GM21786 (cell line): Measurements from ENCODE around the gene SPTLC3.

Source experiments
- ATAC-seq: cut with Tn5 transposase; IDR thresholded peaks from one replicate; pipeline ENCODE4 v1.9.1; 2021; ENCODE audit not compliant: unreplicated experiment

The SPTLC3 gene

DNA sequence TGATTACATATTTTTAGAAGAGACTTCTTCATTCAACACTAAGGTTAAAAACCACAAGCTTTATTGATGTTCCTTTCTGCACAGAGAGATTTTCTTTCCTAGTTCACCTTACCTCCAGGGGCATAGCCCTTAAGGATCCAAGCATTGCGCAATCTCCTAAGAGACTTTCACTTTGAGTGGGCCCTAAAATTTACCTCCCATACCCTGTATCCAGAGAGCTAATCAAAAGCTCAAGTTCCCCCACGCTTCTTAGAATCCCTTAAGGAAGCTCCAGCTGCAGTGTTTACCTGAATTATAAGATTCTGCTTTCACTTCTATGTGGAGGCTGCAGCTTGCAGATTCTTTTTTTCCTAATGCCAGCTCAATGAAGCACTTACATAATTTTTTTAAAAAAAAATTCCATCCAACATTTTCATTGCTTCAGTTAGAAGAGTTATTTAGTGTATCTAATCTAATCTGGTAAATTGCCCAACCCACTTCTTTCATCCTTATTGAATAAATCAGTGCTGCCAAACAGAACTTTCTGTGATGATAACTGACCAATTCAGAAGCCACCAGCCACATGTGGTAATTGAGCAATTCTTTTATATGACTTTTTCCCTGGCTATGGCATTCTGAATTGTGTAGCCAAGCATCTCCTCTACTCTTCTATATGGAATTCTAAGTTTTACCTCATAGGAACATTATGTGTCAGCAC lies 24.6 kb upstream of the SPTLC3 start:
- no peak for ATAC-seq

DNA sequence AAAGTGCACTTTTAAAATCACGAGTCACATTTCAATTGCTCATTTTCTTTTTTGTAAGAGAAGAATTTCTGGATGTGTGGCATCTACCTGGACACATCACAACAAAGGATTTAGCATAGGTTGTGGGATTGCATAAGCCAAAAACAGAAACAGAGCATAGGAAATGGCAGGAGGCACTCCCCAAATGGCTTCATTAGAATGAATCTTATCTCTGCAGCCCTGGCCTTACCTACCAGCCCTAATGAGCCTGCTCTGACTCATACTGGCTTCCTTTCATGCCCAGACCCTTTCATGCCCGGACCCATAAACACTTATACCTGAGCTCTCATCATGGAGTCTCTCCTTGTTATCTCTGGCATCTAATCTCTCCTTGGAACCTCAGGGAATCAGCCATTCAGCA lies 23.9 kb upstream of the SPTLC3 start:
- ATAC-seq, result no peak

DNA sequence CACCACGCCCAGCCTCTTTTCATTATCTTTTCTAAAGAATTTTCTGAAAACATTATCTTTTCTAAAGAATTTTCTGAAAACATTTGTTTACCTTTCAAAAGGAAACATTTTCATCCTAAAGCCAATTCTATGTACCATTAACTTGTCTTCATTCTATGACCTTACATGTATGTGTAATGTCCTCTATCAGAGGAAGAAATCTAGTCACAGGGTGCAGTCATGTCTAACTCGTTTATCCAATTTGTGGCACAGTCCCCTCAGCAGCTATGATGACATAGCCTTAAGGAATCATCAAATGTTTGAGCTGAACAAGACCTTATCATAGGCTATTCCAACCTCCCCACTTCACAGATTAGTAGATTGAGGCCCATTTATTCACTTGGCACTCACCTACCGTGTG lies 21.5 kb upstream of the SPTLC3 start:
- no peak for ATAC-seq

DNA sequence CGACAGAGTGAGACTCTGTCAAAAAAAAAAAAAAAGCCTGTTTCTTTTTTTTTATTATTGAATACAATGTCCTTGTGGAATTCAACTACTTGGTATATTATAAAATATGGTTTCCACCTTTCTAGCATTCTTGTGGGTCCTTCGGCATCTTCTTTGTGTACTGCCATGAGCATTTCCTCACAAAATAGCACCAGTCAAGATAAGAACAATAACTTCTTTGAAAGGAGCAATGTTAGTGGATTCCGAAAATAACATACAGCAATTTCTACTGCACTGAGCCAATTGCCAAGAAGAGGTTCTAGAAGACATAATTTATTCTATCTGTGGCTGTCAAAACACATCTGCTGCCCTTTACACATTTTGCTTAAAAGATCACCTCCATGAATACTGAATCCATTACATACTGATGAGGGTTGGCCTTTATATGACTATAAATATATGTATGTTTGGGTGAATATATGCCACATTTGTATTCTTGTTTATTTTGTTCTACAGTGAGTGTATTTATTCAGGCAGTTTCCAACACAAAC lies 19.1 kb upstream of the SPTLC3 start:
- ATAC-seq, result no peak

DNA sequence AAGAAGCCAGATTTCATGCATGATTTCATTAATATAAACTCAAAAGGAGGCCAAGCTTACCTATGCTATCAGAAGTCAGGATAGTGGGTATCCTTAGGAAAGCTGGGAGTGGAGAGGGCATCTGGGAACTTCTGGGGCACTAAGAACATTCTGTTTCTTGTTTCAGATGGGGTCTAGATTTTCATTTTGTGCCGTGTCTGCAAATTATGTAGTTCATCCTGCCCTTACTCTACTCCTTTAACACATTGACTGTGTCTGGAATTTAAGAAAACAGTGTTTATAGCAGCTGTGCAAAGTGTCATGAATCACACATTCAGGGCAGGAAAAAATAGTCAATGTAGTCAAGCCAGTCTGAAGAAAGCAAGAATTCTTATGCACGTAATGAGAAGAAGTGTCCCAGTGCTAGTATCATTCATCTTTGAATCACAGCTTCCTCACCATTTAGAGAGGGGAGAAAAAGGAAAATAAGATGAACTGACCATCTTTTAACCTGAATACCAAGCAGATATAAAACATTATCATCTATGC lies 11.6 kb upstream of the SPTLC3 start:
- no peak for ATAC-seq

DNA sequence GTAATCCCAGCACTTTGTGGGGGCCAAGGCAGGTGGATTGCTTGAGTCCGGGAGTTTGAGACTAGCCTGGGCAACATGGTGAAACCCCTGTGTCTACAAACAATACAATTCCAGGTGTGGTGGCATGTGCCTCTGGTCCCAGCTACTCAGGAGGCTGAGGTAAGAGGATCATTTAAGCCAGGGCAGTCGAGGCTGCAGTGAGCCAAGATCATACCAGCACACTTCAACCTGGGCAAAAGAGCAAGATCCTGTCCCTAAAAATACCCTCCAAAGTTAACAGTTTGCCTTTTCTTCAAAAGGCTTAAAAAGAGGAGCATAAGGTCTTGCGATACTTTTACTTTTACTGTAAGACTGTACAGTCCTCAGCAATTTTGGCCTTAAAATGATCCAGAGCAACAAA lies 10.7 kb upstream of the SPTLC3 start:
- no peak for ATAC-seq

DNA sequence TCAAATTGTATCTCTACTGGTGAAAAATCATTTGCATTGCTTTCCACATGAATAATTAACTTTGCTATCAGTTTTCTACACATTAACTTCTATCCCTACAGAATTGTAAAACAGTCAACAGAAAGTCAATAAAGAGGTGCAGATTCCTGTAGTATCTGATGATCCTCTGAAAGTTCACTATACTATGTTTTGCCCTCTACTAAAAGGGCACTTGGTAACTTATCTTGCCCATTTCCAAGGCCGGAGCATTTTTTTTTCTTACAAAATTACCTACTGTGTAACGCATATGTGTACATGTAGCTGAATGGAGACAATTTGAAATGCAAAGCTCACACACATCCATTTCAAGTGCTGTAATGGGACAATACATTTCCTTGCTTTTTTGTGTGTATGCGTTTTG lies 9.6 kb upstream of the SPTLC3 start:
- no peak for ATAC-seq

DNA sequence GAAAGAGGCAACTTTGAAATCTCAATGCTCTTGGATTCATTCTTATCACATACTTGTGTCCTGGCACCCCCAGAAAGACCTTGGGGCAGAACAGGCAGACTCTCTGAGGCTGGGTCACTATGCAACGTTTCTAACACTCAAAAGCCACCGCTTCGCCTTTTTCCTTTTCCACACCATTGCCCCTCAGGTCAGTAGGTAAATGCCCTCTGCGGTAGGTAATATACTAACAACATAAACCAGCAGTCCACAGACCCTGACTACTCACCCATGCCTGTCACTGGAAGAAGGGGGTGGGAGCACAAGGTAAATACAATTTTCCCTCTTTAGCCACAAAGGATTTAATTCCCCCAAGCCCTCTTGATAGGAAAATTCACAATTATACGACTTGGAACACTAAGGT lies 6.5 kb upstream of the SPTLC3 start:
- ATAC-seq, result no peak

DNA sequence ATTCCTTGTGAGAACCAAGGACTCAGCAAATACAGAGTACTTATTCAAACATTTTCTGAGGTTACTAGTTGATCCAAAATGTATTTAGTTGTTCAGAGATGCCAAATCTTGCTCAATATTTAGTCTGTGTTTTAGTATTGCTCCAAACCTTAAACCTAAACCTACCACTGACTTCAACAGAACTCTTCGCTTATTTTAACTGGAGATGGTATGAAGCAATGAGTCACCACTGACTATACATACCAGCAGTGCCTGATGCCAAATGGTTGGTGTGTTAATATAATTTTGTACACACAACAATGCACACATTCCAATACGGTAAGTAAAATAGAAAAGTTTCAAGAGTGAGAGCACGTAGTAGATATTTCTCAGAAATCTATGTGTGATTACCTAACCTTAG lies 1.9 kb upstream of the SPTLC3 start:
- no peak for ATAC-seq

DNA sequence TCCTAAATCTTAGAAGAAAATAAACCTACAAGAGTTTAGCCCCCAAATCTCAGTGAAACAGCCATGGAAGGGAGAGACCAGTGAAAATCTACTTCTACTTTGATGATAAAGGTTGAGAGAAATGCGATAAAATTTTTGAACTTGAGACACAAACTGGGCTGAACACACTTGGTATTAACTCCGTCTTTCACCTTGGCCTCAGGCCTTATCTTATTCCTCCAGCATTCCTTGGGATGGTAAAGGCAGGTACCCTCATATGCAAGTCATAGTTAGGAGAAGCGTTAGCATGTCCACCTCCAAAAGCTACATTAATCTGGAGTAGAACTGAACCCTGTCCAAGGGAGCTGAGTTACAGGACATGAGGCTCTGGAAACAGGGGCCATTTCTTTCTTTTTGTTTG lies 1.2 kb upstream of the SPTLC3 start:
- no peak for ATAC-seq

DNA sequence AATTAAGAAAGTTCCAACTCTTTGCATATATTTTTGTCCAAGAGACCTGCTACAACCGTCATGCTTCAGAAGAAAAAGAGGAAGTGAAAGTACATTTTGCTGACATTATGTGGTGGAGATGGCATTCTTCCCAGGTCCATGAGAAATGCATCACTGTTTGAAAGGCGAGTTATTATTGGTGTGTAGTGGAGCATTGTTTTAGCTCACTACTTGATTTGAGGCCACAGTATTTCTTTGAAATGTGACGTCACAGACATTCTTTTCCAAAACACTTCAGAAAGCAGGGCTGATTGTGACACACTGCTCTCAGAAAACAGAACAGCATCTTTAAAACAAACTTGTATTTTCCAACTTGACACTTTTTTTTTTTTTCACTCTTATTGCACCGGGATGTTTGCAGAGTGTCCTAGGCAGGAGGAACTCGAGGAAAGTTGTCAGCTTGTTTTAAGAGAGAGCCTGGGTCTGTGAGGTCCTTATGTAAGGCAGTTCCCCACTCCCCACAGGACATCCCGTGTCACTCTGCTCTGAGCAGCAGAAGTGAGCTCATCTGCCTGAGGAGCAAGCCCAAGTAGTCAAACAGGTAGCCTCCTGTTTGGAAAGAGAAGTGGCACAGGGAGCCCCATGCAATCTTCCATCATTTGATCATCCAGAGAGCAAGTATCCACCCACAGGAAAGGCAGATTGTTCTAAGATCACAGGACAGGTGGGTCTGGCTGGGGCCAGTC lies 1.1 kb downstream of the SPTLC3 start:
- ATAC-seq, result peak; percentile 97

DNA sequence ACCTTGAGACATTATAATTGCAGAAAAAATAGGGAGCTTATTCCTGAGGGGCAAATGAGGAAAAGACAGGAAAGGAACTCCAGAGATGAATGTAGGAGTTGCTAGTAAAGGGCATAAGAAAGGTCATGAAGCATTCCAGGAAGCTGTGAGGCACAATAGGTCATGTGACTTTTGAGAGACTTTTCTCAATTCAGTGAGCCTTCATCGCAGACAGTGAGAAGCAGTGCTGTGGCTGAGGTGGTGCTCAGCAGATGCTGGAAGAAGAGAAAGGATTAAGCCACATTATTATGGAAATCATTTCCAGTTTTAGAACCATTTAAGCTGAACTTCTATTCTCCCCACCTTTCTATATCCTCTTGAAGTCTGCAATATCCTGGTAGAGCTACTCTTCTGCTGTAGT lies 4.1 kb downstream of the SPTLC3 start:
- no peak for ATAC-seq

DNA sequence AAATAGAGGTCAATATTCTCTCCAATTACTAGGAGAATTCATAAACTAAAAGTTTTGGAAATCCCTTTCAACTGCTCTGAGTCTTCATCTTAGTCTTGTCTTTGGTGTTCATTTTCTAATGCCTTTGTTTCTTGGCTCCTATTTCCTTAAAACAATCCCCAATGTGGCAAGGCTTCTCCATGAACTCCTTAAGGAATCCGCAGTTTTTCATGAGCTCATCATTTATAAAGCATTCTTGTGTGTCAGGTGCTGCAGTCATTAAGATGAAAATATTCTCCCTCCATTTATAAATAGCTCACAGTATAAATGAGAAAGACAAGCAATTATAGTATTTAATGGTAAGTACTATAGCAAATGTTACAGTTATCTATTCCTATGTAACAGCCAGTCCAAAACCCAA lies 4.6 kb downstream of the SPTLC3 start:
- ATAC-seq, result no peak

DNA sequence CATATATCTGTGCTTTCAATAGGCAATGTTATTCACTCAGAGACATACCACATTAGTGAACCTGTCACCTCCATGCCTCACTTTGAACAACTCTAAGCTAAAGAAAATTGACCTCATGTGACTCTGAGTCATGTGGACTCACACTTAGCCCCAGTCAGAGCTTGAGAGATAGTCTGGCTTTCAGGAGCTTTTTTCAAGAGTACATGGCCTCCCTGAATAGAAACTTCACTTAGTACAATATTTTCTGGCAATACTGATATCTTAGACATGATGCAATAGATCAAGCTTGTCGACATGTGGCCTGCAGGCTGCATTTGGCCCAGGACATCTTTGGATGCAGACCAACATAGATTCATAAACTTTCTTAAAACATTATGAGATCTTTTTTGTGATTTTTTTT lies 8.5 kb downstream of the SPTLC3 start:
- ATAC-seq, result no peak

DNA sequence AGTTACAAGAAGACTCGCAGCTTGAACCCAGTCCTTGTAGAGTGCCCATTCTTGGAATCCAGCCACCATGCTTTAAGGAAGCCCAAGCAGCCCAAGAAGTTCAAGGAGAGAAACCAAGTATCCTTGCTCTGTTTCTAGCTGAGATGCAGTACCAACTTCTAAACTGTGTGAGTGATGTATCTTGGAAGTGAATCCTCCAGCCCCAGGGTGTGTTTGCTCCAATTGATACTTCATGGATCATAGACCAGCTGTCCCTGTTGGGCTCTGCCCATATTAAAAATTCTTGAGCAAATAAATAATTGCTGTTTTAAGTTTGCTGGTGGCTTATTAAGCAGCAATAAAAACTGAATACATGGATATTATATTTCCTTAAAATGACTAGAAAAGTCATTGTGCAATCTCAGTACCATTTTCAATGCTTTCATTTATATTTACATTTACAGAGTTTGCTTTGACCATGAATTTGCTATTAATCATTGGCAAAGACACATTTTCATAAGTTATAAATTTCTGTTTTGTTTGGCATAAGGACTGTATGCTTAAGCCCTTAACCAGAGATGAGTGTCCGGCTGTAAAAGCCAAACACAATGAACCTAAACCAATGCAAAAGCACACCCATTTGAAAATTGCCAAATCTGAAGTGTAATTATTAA lies 9.2 kb downstream of the SPTLC3 start:
- no peak for ATAC-seq

DNA sequence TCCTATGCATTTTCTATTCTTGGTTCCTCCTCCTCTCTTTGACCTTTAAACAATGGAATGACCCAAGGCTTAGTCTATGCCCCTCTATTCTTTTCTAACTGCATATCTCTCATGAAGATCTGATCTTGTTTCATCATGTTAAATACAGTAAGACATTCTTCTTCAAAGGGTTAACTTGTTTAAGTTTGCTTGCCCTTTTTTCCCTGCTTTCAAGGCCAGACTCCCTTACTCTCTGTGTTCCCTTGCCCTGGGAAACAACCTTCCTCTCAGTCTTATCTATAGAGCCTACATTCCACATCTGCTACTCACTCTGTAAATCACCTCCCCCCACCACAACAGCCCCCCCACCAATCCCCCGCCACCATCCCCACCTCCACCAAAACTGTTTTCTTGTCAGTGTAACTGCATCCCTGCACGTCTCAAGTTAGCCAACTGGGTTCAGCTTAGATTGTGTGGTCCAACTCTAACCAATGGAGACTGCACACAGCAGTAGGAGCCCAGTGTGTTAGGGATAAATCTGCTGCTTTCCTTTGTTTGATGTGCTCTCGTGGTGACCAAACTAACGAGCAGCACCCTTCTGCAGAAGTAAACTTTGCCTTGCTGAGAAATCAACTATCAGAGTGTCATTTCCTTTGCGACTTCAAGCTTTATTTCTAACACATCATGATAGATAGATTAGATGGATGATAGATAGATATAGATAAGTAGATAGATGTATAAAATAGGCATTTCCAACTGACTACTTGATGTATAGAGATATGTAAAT lies 12.6 kb downstream of the SPTLC3 start:
- no peak for ATAC-seq

DNA sequence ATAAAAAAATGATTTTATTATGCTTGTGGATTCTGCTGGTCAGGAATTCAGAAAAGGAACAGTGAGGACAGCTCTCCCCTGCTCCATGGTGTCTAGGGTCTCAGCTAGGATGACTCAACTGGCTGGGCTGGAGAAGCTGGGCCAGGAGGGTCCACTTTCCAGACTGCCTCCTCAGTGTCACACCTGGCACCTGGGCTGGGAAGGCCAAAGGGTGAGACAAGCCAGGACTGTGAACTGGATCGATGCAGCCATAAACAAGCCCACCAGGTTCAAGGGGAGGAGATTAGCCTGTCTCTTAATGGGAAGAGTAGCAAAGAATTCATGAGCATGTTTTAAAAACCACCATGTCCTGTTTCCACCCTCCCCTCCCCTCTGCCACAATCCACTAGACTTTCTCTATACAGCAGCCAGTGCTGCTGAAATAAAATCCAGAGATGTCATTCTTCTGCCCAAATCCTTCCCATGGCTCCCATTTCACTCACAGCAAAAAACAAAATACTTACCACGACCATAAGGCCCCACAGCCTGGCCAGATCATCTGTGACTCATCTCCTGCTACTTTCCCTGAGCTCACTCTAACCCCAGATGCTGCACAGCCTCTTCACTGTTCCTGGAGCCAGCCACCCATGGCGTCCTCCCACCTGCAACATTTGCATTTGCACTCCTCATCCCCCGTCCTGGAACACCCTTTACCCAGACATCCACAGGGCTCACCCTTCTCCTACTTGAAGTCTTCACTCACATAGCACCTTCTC lies 13.8 kb downstream of the SPTLC3 start:
- ATAC-seq, result no peak

DNA sequence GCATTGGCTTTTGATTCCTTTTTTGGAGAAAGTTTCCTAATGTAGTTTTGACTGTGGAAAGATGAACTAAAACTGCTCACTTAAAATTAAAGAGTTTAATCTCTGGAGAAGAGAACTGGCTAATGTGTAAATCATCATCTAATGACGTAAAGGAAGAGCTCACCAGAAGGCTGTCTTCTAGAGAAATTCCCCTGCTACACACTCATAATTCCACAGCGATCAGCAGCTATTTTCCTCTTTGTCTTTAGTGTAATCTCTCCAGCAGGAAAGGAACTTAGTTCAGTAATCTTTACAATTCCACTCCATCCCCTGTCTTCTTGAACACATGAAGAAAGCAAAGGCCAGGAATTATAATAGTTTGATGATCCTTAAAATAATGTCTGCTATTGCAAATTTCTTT lies 15.8 kb downstream of the SPTLC3 start:
- ATAC-seq, result no peak

DNA sequence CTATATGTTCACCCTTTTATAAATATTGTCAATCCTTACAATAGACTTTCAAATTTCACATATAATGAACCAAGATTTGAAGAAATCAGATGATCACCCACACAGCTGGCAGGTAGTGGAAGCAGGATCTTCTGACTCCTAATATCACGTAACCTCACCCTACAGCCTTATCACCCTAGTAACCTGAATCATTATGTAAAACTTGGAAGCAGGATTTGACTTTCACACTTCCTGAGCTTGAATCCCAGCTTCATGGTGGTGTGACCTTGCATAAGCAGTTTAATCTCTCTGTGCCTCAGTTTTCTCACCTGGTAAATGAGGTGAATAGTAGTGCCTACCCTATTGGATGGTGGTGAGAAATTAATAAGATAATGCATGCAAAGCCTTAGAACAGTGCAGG lies 16.4 kb downstream of the SPTLC3 start:
- ATAC-seq, result no peak

DNA sequence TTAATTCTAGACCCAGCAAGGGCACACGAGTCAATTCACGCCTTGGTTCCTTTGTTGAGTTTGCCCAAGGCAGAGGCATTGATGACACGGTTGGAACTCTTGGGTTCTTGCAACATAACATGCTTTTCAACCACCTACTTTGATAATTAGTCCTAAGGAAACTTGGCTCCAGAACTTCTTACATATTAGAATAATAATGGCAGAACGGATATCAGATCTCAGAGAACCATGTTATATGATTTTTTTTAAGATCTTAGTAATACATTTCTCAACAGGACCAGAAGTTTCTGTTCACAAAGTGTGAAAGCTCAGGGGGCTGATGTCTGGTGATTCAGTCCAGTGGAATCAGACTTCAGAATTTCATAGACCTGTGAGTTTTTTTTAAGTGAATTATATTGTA lies 19.2 kb downstream of the SPTLC3 start:
- ATAC-seq, result no peak
